Neutrophil (primary cell): ENCODE results near the gene ATP5PO.

Source experiments
- H3K27ac ChIP-seq: fragments of 200-600 bp; sonication (generic); 2 replicates; pipeline ENCODE4 v1.5.1; 2016; ENCODE audit warnings: mild to moderate bottlenecking, moderate library complexity
- H3K27me3 ChIP-seq: fragments of 200-600 bp; sonication (generic); 2 replicates; pipeline ENCODE4 v1.6.0; 2016; ENCODE audit warnings: mild to moderate bottlenecking
- H3K36me3 ChIP-seq: fragments of 200-600 bp; sonication (generic); 2 replicates; pipeline ENCODE4 v1.5.1; 2017
- H3K4me1 ChIP-seq, 2 experiments: fragments of 200-600 bp in 1 of 2; sonication (generic) in 1 of 2; 1 replicate in 1 of 2; 2 replicates in 1 of 2; pipeline versions ENCODE4 v1.5.1 to v1.6.1; 2013 to 2016; ENCODE audit warnings: low read depth in 1 of 2, low read length in 1 of 2, mild to moderate bottlenecking in 1 of 2, moderate library complexity in 1 of 2; ENCODE audit not compliant: control insufficient read depth in 1 of 2, insufficient read depth in 1 of 2
- H3K4me3 ChIP-seq, 2 experiments: fragments of 200-600 bp in 1 of 2; sonication (generic) in 1 of 2; 1 replicate in 1 of 2; 2 replicates in 1 of 2; pipeline ENCODE4 v1.5.1; 2013 to 2016; ENCODE audit warnings: low read depth in 1 of 2, low read length in 1 of 2, mild to moderate bottlenecking in 1 of 2, moderate library complexity in 1 of 2
- H3K9me3 ChIP-seq: fragments of 200-600 bp; sonication (generic); 2 replicates; pipeline ENCODE4 v1.5.1; 2016
- CTCF ChIP-seq: fragments of 200-600 bp; sonication (generic); IDR thresholded peaks from 2 replicates; pipeline ENCODE4 v1.5.1; 2016; ENCODE audit warnings: antibody characterized with exemption

ATP5PO gene

GRCh38 chr21:33859373-33860102, 56.1 kb downstream of the ATP5PO start:
- H3K27me3 ChIP-seq, result no peaks in the 10 kb centered on the region
- no peak overlapping the region for H3K27ac ChIP-seq
- TF ChIP-seq CTCF, result no peak
- no peaks in the 10 kb centered on the region for H3K36me3 ChIP-seq
- no peaks in the 10 kb centered on the region for H3K4me1 ChIP-seq
- H3K4me3 ChIP-seq, result no peak overlapping the region
- no peaks in the 10 kb centered on the region for H3K9me3 ChIP-seq

- H3K27ac ChIP-seq, result no peak overlapping the region
- no peaks in the 10 kb centered on the region for H3K9me3 ChIP-seq
- no peaks in the 10 kb centered on the region for H3K36me3 ChIP-seq
- no peak overlapping the region for H3K4me3 ChIP-seq
- H3K4me1 ChIP-seq, result no peaks in the 10 kb centered on the region
- TF ChIP-seq CTCF, result no peak
- no peaks in the 10 kb centered on the region for H3K27me3 ChIP-seq
These were observed 56.8 kb downstream of the ATP5PO start for GRCh38 chr21:33858667-33859372.

GRCh38 chr21:33857846-33858666, 57.5 kb downstream of the ATP5PO start:
- no peaks in the 10 kb centered on the region for H3K9me3 ChIP-seq

GRCh38 chr21:33856893-33857527, 58.6 kb downstream of the ATP5PO start:
- H3K36me3 ChIP-seq, result no peaks in the 10 kb centered on the region
- H3K27ac ChIP-seq, result no peak overlapping the region
- no peaks in the 10 kb centered on the region for H3K27me3 ChIP-seq
- no peaks in the 10 kb centered on the region for H3K4me1 ChIP-seq
- H3K9me3 ChIP-seq, result no peaks in the 10 kb centered on the region
- TF ChIP-seq CTCF, result no peak
- H3K4me3 ChIP-seq, result no peak overlapping the region

More at GRCh38 chr21:33857846-33858666, 57.5 kb downstream of the ATP5PO start:
- Histone ChIP-seq H3K36me3 (no peaks in the 10 kb centered on the region), H3K4me3 (no peak overlapping the region), H3K4me1 (no peaks in the 10 kb centered on the region), H3K27ac (no peak overlapping the region), H3K27me3 (no peaks in the 10 kb centered on the region)
- no peak for TF ChIP-seq CTCF

- no peak for TF ChIP-seq CTCF
- no peak overlapping the region for H3K27ac ChIP-seq
- H3K36me3 ChIP-seq, result no peaks in the 10 kb centered on the region
- no peaks in the 10 kb centered on the region for H3K27me3 ChIP-seq
- no peak overlapping the region for H3K4me3 ChIP-seq
- no peaks in the 10 kb centered on the region for H3K9me3 ChIP-seq
- H3K4me1 ChIP-seq, result no peaks in the 10 kb centered on the region
These were observed 60.4 kb downstream of the ATP5PO start for GRCh38 chr21:33855190-33855589.
